SK-N-DZ (cell line): Measurements from ENCODE around the gene STK38. TPM values are rescaled to one million over a fixed set of nuclear protein-coding genes. Genes with fewer than 3 reads are reported as not detected.
"Not testable (repeated sequence)": the region's sequence is repeated elsewhere in the genome, so short reads cannot be mapped to it uniquely, and the experiment has no call there.

Source experiments
- DNase-seq: peaks from one replicate; pipeline ENCODE4 v3.0.0-alpha.2; 2015; ENCODE audit warnings: low spot score
- polyA plus RNA-seq, 2 experiments: library from polyadenylated mRNA; depleted of rRNA; stranded (reverse); fragments of >200 nt; gene quantifications; 2 replicates each; pipeline ENCODE4 v1.2.3, GENCODE V29; 2014

STK38 gene
- 16.2 and 18.8 TPM in 2 replicates for polyA plus RNA-seq (2014; cell fraction: cytosol; rRNA removed)
- polyA plus RNA-seq (2014; cell fraction: nucleus; rRNA removed), result 19.8 and 25.7 TPM in 2 replicates

DNA sequence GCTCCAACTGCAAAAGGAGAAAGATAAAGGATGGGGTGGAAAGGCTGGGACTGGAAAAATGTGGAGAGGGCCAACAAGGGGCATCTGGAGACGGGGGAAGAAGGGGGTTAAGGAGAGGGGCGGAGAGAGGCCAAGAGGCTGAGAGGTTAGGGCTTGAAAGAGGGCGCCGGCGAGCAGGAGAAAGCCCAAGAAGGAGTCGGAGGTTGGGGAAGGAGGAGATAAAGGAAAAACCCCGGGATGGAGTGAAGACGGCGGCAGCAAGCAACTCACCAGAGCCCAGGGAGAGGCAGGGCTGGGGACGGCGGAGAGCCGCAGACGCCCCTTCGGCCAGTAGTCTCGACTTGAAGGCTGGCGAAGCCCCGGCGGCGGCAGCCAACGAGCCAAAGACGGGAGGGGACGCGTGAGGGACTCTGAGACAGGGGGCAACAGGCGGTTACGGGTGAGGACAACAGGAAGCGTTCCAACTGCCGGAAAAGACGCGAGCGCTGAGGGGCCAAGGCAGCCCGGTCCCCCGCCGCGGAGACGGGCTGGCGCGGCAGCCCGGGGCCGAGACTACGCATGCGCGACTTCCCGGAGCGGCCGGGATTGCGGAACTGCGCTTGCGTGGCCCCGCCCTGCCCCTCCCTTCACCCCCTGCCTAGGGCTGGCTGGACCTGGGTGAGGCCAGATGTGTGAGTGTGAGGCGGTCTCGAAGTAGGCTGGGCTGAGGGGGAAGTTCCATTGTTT, at the start of gene STK38:
STK38 (minus strand) TSS at position 560 of the 726 bp plus-strand sequence. CDS start 7,277 bp downstream, outside the sequence.
- DNase-seq, result peak; percentile 85

DNA sequence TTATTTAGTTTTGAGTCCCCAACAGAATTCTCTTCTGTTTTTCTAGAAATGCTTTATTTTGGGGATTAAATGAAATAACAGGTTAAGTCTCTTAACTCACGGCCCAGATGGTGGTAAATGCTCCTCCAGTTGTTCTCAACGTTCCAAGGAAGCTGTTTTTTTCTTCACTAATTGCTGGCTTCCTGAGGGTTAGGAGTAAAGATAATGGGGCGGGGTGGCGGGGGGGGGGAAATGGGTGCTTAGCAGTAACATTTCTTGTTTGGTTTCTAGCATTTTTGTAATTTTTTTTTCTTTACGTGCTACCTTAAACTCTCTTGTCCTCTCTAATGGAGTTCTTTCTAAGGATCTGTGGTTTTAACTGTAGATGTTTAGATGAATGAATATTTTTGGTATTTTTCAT, 49.1 kb upstream of the STK38 start:
- DNase-seq, result no peak

DNA sequence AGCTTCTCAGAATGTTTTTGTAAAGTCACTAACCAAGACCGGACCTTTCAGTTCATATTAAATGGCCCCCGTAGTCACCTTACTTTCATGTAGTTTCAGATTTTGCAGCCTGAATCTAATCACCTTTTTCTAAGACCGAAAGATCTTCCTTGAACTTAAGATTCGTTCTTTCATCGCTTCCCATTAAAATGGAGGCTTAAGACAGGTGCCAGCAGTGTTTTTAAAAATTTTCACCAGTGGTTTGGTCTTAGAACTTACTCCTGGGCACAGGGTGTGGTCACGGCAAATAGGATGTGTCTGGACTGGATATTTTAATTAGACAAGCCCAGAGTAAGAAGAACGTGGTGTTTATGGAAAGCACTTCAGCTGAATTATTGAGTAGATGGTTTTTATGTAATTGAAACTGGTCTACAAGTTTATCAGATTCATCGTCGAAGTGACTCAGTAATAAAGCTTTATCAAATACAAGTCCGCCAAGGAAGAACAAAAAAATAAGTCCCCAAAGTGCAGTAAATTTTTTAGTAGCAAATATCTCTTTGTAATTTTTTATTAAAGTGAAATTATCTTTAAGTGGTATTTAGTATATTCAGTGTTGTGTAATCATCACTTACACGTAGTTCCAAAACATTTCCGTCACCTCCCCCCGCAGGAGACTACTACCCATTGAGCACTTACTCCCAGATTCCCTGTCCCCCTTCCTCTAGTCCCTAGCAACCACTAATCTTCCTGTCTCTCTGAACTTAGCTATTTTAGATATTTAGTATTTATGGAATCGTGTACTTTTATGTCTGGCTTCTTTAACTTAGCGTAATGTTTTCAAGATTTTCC, 47.8 kb upstream of the STK38 start:
- DNase-seq, result no peak

DNA sequence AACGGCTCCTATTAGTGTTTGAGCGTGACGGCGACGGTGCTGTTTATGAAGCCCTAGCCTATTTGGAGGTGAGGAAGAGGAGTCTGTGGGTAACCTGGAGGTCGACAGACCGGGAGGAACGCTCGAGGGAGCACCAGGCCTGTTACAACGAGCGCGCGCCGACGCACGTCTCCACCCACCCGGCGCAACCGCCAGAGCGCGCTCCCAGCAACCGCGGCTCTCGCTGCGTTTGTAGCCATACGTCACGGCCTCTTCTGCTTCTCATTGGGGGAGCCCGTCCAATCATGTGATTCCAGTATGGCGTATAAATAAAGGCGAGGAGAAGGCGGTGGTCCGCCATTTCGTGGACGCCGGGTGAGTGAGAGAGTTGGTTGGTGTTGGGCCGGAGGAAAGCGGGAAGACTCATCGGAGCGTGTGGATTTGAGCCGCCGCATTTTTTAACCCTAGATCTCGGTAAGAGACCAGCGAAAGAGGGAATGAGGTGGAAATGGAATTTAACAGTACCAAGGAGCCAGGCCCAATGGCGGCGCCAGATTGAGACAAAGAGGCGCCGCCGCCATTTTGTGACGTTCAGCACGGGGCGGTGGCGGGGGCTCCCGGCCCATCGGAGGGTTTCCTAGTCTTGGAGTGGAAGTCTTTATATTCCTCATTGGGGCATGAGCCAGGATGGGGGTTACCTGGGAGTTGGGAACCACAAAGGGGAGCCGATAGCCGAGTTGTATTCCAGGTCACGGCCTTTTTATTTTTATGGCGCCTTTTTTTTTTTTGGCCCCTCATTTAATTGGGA, 46.9 kb upstream of the STK38 start, which contains the start of gene SRSF3:
SRSF3 (plus strand) TSS at position 334 of the 787 bp plus-strand sequence. CDS start 2,401 bp downstream, outside the sequence.
- DNase-seq, result peak; percentile 98

DNA sequence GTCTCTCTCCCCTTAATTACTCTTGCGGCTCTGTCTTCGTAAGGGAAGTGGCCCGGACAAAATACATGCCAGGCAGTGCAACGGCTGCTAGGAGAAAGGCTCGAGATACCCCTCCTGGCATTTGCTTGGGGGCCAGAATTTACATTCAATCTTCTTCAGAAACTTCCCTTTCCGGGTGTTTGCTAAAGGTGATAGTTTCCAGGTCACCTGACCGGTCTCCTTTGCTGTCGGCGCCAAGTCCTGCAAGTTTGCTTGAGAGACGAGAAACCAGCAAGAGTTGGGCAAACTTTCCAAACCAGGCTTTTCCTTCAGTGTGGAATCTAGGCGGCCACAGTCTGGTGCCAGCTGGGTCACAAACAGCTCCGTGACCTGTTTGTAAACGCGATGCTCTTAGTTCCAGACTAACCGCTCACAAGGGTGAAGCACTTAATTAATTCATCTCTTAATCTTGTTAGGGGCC, 46.3 kb upstream of the STK38 start:
- no peak for DNase-seq

DNA sequence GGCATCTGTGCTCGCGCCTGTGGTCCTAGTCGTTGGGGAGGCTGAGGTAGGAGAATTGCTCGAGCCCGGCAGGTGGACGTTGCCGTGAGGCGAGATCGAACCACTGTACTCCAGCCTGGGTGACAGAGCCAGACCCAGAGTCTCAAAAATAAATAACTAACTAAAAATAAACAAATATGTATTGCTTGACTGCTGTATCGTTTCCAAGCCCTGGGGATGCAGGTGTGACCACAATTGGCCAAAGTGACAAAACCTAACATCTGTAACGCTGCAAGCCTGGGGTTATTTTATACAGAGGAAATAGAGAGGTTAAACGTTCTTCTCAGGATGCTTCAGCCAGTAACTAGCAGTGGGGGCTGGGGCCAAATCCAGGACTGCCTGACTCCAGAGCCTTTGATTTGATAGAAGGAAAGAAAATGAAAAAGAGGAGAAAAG, 45.0 kb upstream of the STK38 start:
- no peak for DNase-seq

DNA sequence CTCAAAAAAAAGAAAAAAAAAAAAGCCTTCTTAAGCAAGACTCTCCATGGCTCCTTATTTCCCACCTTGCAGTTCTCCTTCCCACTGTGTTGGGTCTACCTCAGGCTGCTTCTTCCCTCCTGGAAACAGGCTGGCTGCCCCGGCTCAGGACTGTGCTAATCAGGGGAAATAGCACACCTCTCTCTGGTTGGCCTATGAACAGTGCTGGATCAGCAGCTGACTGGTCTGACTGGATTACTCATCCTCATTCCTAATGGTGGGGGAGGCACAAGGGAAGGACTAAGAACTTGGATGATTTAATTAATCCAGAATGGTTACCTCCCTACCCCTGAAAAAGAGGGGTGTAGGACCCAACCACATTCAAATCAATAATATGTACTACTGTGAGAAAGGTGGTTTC, 43.0 kb upstream of the STK38 start:
- DNase-seq, result no peak

DNA sequence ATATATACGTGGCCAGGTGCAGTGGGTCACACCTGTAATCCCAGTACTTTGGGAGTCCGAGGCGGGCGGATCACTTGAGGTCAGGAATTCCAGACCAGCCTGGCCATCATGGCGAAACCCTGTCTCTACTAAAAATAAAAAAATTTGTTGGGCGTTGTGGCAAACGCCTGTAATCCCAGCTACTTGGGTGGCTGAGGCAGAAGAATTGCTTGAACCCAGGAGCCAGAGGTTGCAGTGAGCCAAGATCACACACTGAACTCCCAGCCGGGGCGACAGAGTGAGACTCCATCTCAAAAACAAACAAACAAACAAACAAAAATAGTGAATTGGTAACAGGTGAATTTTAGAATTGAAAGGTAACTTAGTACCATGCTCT, 41.7 kb upstream of the STK38 start:
- DNase-seq, result not testable (repeated sequence)

DNA sequence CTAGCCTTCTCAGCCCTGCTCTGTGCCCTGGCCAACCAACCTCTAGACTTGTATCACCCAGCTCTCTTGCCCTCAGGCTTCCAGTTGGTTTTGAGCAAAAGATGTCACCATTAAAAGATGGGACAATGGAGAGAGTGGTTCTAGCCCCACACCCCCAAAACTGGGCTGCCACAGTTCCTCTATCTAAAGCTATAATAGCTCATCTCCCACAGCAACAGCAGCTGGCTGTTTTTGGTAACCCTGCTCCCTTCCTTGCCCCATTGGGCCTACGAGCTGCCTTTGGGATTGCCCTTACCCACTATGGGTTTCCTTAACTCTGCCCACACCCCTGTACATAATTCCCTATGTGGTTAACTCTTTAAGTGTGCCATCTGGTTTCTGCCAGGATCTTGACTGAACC, 39.3 kb upstream of the STK38 start:
- DNase-seq, result no peak

DNA sequence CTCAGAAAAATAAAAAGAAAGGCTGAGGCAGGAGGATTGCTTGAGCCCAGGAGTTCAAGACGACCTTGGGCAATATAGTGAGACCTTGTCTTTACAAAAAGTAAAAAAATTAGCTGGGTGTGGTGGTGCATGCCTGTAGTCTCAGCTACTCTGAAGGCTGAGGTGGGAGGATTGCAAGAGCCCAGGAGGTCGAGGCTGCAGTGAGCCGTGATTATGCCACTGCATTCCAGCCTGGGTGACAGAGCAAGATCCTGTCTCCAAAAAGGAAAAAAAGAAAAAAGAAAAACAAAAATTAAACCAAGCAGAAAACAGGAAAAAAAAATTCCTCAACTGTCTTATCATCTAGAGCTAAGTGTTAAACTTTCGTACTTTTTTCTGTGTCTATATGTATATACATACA, 34.4 kb upstream of the STK38 start:
- DNase-seq, result no peak

DNA sequence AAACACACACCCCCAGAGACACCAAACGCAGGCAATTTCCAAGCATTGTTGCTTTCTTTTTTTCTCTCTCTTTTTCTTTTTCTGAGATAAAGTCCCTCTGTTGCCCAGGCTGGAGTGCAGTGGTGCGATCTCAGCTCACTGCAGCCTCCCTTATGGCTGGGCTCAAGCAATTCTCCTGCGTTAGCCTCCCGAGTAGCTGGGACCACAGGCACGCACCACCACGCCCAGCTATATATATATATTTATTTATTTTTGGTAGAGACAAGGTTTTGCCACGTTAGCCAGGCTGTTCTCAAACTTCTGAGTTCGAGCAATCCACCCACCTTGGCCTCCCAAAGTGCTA, 32.9 kb upstream of the STK38 start:
- no peak for DNase-seq

DNA sequence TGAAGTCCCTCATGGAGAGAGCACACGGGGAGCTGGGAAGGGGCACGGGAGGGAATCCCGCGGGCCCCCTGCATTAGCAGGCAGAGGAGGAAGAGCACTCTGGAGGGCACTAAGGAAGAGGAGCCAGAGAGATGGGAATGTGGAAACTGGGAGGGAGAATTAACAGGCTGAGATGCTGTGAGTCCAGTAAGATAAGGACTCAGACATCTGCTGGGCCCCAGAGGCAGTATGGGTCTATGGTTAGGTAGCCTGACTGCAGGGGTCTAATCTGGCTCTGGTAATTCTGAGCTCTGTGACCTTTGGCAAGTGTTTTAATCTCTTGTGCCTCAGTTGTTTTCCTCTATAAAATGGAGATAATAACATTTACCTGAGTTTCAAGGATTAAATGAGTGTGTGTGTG, 31.2 kb upstream of the STK38 start:
- no peak for DNase-seq

DNA sequence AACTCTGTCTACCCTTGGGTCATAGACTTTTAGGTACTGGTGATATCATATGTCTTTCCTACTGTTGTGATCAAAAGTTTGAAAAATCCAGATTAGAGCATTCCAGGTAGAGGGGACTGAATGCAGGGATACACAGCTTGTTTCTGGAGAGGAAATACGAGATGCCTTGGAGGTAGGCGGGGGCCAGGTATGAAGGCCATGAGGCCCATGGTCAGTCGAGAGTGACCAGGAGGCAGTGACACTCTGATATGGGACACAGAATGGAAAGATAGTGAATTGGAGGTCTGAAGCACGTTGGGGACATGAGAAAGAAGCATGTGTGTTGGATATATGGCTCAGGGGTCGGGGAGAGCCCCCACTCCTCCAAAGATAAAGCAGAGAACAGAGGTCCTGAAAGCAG, 30.8 kb upstream of the STK38 start:
- no peak for DNase-seq

DNA sequence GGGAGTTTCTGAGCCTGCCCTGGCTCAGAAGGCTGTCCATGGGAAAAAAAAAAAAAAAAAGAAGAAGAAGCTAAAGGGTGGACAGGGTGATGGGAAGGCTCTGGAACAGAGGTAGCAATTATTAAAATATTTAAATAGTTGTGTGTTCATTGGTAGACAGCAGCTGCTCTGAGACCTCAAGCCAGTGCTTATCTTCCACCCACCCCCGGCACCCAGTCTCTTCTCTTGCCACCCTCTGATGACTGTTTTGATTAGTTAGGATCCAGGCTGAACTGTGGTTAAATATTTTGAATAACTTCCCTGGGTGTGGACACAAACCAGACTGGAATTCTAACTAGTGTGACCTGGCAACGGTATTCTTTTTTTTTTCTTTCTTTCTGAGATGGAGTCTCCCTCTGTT, 30.0 kb upstream of the STK38 start:
- DNase-seq, result no peak

DNA sequence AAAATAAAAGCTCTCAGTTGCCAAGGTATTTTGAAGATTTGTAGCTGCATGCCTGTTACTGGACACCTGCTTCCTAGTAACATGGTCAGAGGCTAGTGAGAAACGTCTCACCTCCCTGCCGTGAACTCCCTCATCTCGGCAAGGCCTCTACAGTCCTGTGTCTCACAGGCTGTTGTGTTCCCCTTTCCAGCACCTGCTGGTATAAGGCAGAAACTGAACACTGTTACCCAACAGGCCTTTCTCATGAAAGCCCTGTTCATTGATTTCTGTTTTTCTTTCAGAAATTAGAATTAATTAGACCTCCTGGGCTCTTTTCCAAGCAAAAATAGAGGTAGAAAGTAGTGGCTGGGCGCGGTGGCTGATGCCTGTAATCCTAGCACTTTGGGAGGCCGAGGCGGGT, 29.3 kb upstream of the STK38 start:
- DNase-seq, result no peak

DNA sequence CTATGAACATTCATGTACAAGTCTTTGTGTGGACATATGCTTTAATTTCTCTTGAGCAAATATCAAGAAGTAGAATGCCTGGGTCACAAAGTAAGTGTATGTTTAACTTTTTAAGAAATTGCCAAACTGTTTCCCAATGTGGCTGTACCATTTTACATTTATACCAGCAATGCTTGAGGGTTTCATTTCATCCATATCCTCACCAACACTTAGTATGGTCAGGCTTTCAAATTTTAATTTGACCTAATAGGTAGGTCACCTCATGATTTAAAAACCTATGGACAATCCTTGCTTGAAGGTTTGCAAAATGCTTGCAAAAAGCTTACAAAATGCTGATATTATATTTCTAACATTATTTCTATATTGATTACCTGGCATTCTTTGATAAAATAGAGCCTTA, 27.4 kb upstream of the STK38 start:
- DNase-seq, result no peak

DNA sequence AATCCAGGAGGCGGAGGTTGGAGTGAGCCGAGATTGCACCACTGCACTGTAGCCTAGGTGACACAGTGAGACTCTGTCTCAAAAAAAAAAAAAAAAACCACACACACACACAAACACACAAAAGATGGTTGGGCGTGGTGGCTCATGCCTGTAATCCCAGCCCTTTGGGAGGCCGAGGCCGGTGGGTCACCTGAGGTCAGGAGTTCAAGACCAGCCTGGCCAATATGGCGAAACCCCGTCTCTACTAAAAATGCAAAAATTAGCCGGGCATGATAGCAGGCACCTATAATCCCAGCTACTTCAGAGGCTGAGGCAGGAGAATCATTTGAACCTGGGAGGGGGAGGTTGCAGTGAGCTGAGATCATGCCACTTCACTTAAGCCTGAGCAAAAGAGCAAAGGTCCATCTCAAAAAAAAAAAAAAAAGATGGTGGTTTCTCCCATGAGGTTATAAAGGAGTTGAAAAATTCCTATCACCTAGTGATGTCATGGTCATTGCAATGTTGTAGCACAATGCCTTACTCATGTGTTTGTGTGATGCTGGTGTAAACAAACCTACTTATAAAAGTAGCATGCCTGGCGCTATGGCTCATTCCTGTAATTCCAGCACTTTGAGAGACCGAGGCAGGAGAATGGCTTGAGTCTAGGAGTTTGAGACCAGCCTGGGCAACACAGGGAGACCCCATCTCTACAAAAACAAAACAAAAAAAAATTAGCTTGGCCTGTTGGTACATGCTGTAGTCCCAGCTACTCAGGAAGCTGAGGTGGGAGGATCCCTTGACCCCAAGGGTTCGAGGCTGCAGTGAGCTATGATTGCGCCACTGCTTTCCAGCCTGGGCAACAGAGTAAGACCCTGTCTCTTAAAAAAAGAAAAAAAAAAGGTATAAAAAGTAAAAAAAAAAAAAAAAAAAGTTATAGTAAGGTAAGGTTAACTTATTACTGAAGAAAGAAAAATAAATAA, 25.4 kb upstream of the STK38 start:
- not testable (repeated sequence) for DNase-seq

DNA sequence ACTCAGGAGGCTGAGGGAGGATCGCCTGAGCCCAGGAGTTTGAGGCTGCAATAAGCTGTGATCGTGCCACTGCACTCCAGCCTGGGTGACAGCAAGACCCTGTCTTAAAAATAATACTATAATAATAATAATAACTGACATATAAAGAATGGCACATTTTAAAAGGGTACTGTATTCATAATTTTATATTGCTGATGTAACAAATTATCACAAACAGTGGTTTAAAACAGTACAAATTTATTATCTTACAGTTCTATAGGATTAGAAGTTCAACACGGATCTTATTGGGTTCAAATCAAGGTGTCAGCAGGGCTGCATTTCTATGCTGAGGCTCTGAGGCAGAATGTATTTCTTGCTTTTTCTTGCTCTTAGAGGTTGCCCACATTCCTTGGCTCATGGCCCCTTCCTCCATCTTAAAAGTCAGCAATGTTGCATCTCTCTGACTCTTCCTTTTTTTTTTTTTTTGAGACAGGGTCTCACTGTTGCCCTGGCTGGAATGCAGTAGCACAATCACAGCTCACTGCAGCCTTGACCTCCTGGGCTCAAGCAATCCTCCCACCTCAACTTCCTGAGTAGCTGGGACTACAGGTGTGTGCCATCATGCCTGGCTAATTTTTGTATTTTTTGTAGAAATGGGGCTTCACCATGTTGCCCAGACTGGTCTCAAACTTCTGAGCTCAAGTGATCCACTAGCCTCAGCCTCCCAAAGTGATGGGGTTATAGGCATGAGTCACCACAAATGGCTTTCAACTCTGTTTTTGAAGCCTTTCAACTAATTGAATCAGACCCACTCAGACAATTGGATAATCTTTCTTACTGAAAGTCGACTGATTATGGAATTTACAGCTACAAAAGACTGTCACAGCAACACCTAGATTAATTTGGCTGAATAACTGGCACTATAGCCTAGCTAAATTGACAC, 24.1 kb upstream of the STK38 start:
- DNase-seq, result no peak

DNA sequence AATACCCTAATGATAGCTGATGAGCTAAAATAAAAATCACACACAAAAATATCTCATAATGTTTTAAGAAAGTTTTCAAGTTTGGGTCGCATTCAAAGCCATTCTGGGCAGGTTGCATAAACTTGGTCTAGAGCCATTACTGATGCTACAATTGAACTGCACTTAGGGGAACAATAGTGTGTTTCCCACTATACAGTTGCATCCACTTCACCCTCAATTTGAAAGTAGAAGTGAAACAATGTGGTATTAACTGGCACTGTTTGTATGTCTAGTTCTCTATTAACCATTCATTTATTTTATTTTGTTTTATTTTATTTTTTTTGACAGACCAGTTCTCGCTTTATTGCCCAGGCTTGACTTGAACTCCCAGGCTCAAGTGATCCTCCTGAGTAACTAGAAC, 23.0 kb upstream of the STK38 start:
- DNase-seq, result no peak
